Caco-2 (cell line): ENCODE measurements around the gene PGGHG. TPM values are rescaled to one million over a fixed set of nuclear protein-coding genes. Genes with fewer than 3 reads are reported as not detected.

ENCODE experiments used
- BruUV-seq: library from RNA; stranded (reverse); fragments of 400-500 nt; replicated peaks from 2 replicates; lab custom pipeline; 2021; lab: Mats Ljungman, UMichigan
- CTCF ChIA-PET: fragments of 300-600 bp; sonication (Branson Sonifier 250); formaldehyde crosslinking; loops from one replicate; lab custom pipeline; 2022; ENCODE audit warnings: antibody characterized with exemption; lab: Charles Lee
- POLR2A ChIA-PET: fragments of 300-600 bp; sonication (Branson Sonifier 250); formaldehyde crosslinking; loops from one replicate; lab custom pipeline; 2022; ENCODE audit warnings: antibody characterized with exemption; lab: Charles Lee
- DNase-seq, 2 experiments: peaks; one replicate each; pipeline versions ENCODE4 v3.0.0 to v3.0.0-alpha.2; 2020 to 2022
- H3K27me3 ChIP-seq: replicated peaks from 2 replicates; pipeline ENCODE4 v1.6.0; 2011; ENCODE audit warnings: low read length; ENCODE audit not compliant: control insufficient read depth, insufficient read depth
- H3K36me3 ChIP-seq: 2 replicates; pipeline ENCODE4 v1.5.1; 2011; ENCODE audit warnings: low read length; ENCODE audit not compliant: control insufficient read depth, insufficient read depth
- H3K4me1 ChIP-seq: fragments of 250-450 bp; sonication (Bioruptor Pico); 2 replicates; pipeline ENCODE4 v1.5.1; 2020; ENCODE audit warnings: mild to moderate bottlenecking
- H3K4me3 ChIP-seq: 2 replicates; pipeline ENCODE4 v1.5.1; 2011; ENCODE audit warnings: low read depth, mild to moderate bottlenecking, control low read depth, low read length
- H3K9me3 ChIP-seq: fragments of 250-450 bp; sonication (Bioruptor Pico); 2 replicates; pipeline ENCODE4 v1.5.1; 2020; ENCODE audit warnings: mild to moderate bottlenecking, moderate library complexity
- H3K27ac Mint-ChIP-seq: one replicate; pipeline ENCODE4 v1.8.0; 2022; ENCODE audit warnings: mixed read lengths; ENCODE audit not compliant: unreplicated experiment
- H3K27me3 Mint-ChIP-seq: one replicate; pipeline ENCODE4 v1.8.0; 2022; ENCODE audit warnings: mixed read lengths; ENCODE audit not compliant: insufficient read depth, unreplicated experiment
- H3K36me3 Mint-ChIP-seq: one replicate; pipeline ENCODE4 v1.8.0; 2022; ENCODE audit warnings: mild to moderate bottlenecking, mixed read lengths; ENCODE audit not compliant: insufficient read depth, unreplicated experiment
- H3K4me1 Mint-ChIP-seq: one replicate; pipeline ENCODE4 v1.8.0; 2022; ENCODE audit warnings: low read depth, mixed read lengths; ENCODE audit not compliant: unreplicated experiment
- H3K4me3 Mint-ChIP-seq: one replicate; pipeline ENCODE4 v1.8.0; 2022; ENCODE audit warnings: mild to moderate bottlenecking, moderate library complexity, mixed read lengths; ENCODE audit not compliant: unreplicated experiment
- H3K9me3 Mint-ChIP-seq: one replicate; pipeline ENCODE4 v1.8.0; 2022; ENCODE audit warnings: mixed read lengths; ENCODE audit not compliant: unreplicated experiment
- CTCF ChIP-seq, 2 experiments: fragments of 200-600 bp in 1 of 2; IDR thresholded peaks; 1 replicate in 1 of 2; 2 replicates in 1 of 2; pipeline versions ENCODE4 v1.5.1 to v1.8.0; 2011 to 2022; ENCODE audit warnings: antibody characterized with exemption in 1 of 2, control low read depth in 1 of 2, inconsistent platforms in 1 of 2, low read depth in 1 of 2, low read length in 1 of 2, mild to moderate bottlenecking in 1 of 2, moderate library complexity in 1 of 2; ENCODE audit not compliant: insufficient read depth in 1 of 2, severe bottlenecking in 1 of 2, unreplicated experiment in 1 of 2
- intact Hi-C: fragments of 100-400 bp; cut with micrococcal nuclease; formaldehyde crosslinking; loops from one replicate; pipeline ENCODE4 v1.10.0; 2022; ENCODE audit not compliant: unreplicated experiment
- total RNA-seq: library from RNA; stranded (reverse); gene quantifications from 2 replicates; pipeline ENCODE4 v1.2.3, GENCODE V29; 2022

PGGHG gene
- total RNA-seq, 1 experiment from 2014 or later: 59.6 TPM

- no TSS peak for BruUV-seq
- H3K4me3 Mint-ChIP-seq: peak within 1 kb of the TSS; percentile 1
- H3K4me1 Mint-ChIP-seq: no peaks in the 10 kb centered on the region
- H3K9me3 ChIP-seq: no peaks in the 10 kb centered on the region
- H3K36me3 ChIP-seq: no peaks in the 10 kb centered on the region
- H3K36me3 Mint-ChIP-seq: peaks cover 5% of the 10 kb centered on the region
- no peak for TF ChIP-seq CTCF (IDR thresholded peaks at IDR 0.05; ENCODE audit: insufficient read depth in 1 of 2, low read depth in 1 of 2, low read length in 1 of 2, severe bottlenecking in 1 of 2, unreplicated experiment in 1 of 2)
- H3K27me3 Mint-ChIP-seq: peaks cover 26% of the 10 kb centered on the region
- peaks cover 5% of the 10 kb centered on the region for H3K27me3 ChIP-seq
- H3K4me1 ChIP-seq: peaks cover 17% of the 10 kb centered on the region
- no peak within 1 kb of the TSS for H3K27ac Mint-ChIP-seq
- no peak for DNase-seq
- H3K9me3 Mint-ChIP-seq: no peaks in the 10 kb centered on the region
- no peak within 1 kb of the TSS for H3K4me3 ChIP-seq
- ChIA-PET POLR2A (interaction anchor here (0.6 kb wide), 1 partner anchor 78 kb away, joined by 6 read pairs; no protein-coding TSS in a partner anchor), CTCF (interaction anchor here (0.6 kb wide), 1 partner anchor 78 kb away, joined by 9 read pairs; no protein-coding TSS in a partner anchor)
- intact Hi-C loops: no loop called here
These were observed 10.7 kb upstream of the PGGHG start, which contains the start of gene NLRP6 for GRCh38 chr11:278001-278951. Gene NLRP6 (plus strand): TSS chr11:278407. CDS start chr11:278570, 163 bp downstream.

- Histone ChIP-seq H3K9me3 (no peaks in the 10 kb centered on the region), H3K4me3 (peak overlapping the region; percentile 47), H3K27me3 (peaks cover 5% of the 10 kb centered on the region), H3K36me3 (no peaks in the 10 kb centered on the region), H3K4me1 (peaks cover 17% of the 10 kb centered on the region)
- H3K4me1 Mint-ChIP-seq: no peaks in the 10 kb centered on the region
- no peak for DNase-seq
- CTCF ChIA-PET: no interaction called here
- peaks cover 26% of the 10 kb centered on the region for H3K27me3 Mint-ChIP-seq
- POLR2A ChIA-PET: interaction anchor here (0.6 kb wide), 1 partner anchor 76 kb away, joined by 6 read pairs; no protein-coding TSS in a partner anchor
- BruUV-seq: no TSS peak
- no peak overlapping the region for H3K27ac Mint-ChIP-seq
- intact Hi-C loops: no loop called here
- peaks cover 5% of the 10 kb centered on the region for H3K36me3 Mint-ChIP-seq
- H3K4me3 Mint-ChIP-seq: peak overlapping the region; percentile 67
- H3K9me3 Mint-ChIP-seq: no peaks in the 10 kb centered on the region
- no peak for TF ChIP-seq CTCF (IDR thresholded peaks at IDR 0.05; ENCODE audit: insufficient read depth in 1 of 2, low read depth in 1 of 2, low read length in 1 of 2, severe bottlenecking in 1 of 2, unreplicated experiment in 1 of 2)
These were observed 9.6 kb upstream of the PGGHG start for GRCh38 chr11:279040-279965.
